ENCODE data around the gene NUCB1. TPM values are rescaled to one million over a fixed set of nuclear protein-coding genes. Genes with fewer than 3 reads are reported as not detected.
A peak's percentile ranks its signal among the peaks of the same experiment; 100 is the strongest.

Gene NUCB1
- total and polyA plus RNA-seq, 9 of the 15 experiments (the other 6 are each of a cell fraction or from before 2014, with no cell fraction given), result 3.1 to 153 (median 71.7) TPM

DNA sequence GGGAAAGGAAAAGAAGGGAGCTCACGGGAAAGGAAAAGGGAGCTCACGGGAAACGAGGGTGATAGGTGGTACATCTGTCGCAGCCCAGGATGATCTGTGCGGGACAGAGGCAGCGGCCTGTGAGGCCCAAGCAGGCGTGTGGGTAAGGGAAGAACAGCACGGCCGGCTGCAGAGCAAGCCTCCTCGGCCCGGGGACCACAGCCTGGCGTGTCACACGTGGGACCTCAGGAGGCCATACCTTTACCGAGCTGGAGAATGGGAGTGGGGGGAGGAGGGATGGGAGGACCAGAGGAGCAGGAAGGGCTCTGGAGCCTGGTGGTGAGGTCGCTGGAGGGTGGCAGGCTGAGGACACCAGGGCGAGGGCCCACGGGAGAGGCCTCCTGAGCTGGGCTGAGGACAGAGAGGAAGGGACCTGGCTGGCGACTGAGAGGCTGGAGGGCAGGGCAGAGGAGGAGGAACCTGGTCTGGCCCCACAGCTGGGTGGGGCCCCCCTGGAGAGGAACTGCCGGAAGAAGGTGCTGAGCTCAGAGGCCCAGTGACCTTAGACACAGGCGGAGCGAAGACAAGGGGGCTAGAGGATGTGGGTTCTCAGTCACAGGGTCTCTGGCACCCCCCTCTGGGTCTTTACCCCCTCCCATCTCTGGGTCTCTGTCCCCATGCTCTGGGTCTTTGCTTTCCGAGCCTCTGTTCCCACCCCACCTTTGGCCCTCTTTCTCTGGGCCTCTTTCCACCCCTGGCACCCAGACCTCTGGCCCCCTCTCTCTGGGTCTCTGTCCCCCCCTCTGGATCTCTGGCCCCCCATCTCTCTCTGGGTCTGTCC, 62.1 kb downstream of the NUCB1 start (continued):
- TF ChIP-seq ZBTB7A (IDR thresholded peaks at IDR 0.05; ENCODE audit: borderline replicate concordance, control insufficient read depth, low read depth, low read length) (peak; percentile 95), MTA2 (IDR thresholded peaks at IDR 0.05; ENCODE audit: low read depth) (no peak), CBX1 (IDR thresholded peaks at IDR 0.05; ENCODE audit: low read depth) (no peak), POLR2AphosphoS2 (IDR thresholded peaks at IDR 0.05; ENCODE audit: low read length) (no peak; the same call in 1 of the 2 replicates), HCFC1 (IDR thresholded peaks at IDR 0.05; ENCODE audit: low read depth, low read length) (no peak), ADNP (tag; IDR thresholded peaks at IDR 0.05) (no peak), CTBP1 (IDR thresholded peaks at IDR 0.05; ENCODE audit: borderline replicate concordance) (peak; percentile 77; the same call in 1 of the 2 replicates)
- TF ChIP-seq, protein P1, sequence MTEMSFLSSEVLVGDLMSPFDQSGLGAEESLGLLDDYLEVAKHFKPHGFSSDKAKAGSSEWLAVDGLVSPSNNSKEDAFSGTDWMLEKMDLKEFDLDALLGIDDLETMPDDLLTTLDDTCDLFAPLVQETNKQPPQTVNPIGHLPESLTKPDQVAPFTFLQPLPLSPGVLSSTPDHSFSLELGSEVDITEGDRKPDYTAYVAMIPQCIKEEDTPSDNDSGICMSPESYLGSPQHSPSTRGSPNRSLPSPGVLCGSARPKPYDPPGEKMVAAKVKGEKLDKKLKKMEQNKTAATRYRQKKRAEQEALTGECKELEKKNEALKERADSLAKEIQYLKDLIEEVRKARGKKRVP (CRISPR knock-in tag; IDR thresholded peaks at IDR 0.05), result no peak; the same call in 1 of the 2 replicates
- TF ChIP-seq, protein P2, sequence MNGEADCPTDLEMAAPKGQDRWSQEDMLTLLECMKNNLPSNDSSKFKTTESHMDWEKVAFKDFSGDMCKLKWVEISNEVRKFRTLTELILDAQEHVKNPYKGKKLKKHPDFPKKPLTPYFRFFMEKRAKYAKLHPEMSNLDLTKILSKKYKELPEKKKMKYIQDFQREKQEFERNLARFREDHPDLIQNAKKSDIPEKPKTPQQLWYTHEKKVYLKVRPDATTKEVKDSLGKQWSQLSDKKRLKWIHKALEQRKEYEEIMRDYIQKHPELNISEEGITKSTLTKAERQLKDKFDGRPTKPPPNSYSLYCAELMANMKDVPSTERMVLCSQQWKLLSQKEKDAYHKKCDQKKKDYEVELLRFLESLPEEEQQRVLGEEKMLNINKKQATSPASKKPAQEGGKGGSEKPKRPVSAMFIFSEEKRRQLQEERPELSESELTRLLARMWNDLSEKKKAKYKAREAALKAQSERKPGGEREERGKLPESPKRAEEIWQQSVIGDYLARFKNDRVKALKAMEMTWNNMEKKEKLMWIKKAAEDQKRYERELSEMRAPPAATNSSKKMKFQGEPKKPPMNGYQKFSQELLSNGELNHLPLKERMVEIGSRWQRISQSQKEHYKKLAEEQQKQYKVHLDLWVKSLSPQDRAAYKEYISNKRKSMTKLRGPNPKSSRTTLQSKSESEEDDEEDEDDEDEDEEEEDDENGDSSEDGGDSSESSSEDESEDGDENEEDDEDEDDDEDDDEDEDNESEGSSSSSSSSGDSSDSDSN (IDR thresholded peaks at IDR 0.05; ENCODE audit: borderline replicate concordance in 1 of 2, low read depth in 2 of 2, low read length in 2 of 2), result no peak
- TF ChIP-seq, protein P3, sequence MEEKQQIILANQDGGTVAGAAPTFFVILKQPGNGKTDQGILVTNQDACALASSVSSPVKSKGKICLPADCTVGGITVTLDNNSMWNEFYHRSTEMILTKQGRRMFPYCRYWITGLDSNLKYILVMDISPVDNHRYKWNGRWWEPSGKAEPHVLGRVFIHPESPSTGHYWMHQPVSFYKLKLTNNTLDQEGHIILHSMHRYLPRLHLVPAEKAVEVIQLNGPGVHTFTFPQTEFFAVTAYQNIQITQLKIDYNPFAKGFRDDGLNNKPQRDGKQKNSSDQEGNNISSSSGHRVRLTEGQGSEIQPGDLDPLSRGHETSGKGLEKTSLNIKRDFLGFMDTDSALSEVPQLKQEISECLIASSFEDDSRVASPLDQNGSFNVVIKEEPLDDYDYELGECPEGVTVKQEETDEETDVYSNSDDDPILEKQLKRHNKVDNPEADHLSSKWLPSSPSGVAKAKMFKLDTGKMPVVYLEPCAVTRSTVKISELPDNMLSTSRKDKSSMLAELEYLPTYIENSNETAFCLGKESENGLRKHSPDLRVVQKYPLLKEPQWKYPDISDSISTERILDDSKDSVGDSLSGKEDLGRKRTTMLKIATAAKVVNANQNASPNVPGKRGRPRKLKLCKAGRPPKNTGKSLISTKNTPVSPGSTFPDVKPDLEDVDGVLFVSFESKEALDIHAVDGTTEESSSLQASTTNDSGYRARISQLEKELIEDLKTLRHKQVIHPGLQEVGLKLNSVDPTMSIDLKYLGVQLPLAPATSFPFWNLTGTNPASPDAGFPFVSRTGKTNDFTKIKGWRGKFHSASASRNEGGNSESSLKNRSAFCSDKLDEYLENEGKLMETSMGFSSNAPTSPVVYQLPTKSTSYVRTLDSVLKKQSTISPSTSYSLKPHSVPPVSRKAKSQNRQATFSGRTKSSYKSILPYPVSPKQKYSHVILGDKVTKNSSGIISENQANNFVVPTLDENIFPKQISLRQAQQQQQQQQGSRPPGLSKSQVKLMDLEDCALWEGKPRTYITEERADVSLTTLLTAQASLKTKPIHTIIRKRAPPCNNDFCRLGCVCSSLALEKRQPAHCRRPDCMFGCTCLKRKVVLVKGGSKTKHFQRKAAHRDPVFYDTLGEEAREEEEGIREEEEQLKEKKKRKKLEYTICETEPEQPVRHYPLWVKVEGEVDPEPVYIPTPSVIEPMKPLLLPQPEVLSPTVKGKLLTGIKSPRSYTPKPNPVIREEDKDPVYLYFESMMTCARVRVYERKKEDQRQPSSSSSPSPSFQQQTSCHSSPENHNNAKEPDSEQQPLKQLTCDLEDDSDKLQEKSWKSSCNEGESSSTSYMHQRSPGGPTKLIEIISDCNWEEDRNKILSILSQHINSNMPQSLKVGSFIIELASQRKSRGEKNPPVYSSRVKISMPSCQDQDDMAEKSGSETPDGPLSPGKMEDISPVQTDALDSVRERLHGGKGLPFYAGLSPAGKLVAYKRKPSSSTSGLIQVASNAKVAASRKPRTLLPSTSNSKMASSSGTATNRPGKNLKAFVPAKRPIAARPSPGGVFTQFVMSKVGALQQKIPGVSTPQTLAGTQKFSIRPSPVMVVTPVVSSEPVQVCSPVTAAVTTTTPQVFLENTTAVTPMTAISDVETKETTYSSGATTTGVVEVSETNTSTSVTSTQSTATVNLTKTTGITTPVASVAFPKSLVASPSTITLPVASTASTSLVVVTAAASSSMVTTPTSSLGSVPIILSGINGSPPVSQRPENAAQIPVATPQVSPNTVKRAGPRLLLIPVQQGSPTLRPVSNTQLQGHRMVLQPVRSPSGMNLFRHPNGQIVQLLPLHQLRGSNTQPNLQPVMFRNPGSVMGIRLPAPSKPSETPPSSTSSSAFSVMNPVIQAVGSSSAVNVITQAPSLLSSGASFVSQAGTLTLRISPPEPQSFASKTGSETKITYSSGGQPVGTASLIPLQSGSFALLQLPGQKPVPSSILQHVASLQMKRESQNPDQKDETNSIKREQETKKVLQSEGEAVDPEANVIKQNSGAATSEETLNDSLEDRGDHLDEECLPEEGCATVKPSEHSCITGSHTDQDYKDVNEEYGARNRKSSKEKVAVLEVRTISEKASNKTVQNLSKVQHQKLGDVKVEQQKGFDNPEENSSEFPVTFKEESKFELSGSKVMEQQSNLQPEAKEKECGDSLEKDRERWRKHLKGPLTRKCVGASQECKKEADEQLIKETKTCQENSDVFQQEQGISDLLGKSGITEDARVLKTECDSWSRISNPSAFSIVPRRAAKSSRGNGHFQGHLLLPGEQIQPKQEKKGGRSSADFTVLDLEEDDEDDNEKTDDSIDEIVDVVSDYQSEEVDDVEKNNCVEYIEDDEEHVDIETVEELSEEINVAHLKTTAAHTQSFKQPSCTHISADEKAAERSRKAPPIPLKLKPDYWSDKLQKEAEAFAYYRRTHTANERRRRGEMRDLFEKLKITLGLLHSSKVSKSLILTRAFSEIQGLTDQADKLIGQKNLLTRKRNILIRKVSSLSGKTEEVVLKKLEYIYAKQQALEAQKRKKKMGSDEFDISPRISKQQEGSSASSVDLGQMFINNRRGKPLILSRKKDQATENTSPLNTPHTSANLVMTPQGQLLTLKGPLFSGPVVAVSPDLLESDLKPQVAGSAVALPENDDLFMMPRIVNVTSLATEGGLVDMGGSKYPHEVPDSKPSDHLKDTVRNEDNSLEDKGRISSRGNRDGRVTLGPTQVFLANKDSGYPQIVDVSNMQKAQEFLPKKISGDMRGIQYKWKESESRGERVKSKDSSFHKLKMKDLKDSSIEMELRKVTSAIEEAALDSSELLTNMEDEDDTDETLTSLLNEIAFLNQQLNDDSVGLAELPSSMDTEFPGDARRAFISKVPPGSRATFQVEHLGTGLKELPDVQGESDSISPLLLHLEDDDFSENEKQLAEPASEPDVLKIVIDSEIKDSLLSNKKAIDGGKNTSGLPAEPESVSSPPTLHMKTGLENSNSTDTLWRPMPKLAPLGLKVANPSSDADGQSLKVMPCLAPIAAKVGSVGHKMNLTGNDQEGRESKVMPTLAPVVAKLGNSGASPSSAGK (IDR thresholded peaks at IDR 0.05), result peak; percentile 71; the same call in 1 of the 2 replicates
